ENCODE data around the gene TCF7.
A peak's percentile ranks its signal among the peaks of the same experiment; 100 is the strongest.
"Not testable (repeated sequence)": the region's sequence is repeated elsewhere in the genome, so short reads cannot be mapped to it uniquely, and the experiment has no call there.

Gene TCF7

GRCh38 chr5:134145041-134145757, 30.7 kb downstream of the TCF7 start:
- no peak for DNase-seq (ENCODE audit: low read depth)

GRCh38 chr5:134145779-134146581, 31.5 kb downstream of the TCF7 start:
- DNase-seq (ENCODE audit: low read depth) = peak; percentile 77

- DNase-seq (ENCODE audit: low read depth) = no peak
These were observed 32.4 kb downstream of the TCF7 start for GRCh38 chr5:134146651-134147518.

- DNase-seq (ENCODE audit: low read depth) = no peak
These were observed 33.8 kb downstream of the TCF7 start for GRCh38 chr5:134148316-134148715.

- DNase-seq (ENCODE audit: low read depth) = no peak
These were observed 34.6 kb downstream of the TCF7 start for GRCh38 chr5:134148986-134149539.

- DNase-seq (ENCODE audit: low read depth) = no peak
These were observed 35.3 kb downstream of the TCF7 start for GRCh38 chr5:134149571-134150303.

- no peak for DNase-seq (ENCODE audit: low read depth)
These were observed 37.2 kb downstream of the TCF7 start for GRCh38 chr5:134151723-134152122.

- not testable (repeated sequence) for DNase-seq (ENCODE audit: low read depth)
These were observed 37.8 kb downstream of the TCF7 start for GRCh38 chr5:134152173-134152832.

GRCh38 chr5:134153241-134153640, 38.8 kb downstream of the TCF7 start:
- no peak for DNase-seq (ENCODE audit: low read depth)

- DNase-seq (ENCODE audit: low read depth) = no peak
These were observed 39.2 kb downstream of the TCF7 start for GRCh38 chr5:134153657-134154056.

- no peak for DNase-seq (ENCODE audit: low read depth)
These were observed 47.3 kb downstream of the TCF7 start for GRCh38 chr5:134161513-134162395.

GRCh38 chr5:134162592-134162991, 48.1 kb downstream of the TCF7 start:
- no peak for DNase-seq (ENCODE audit: low read depth)

GRCh38 chr5:134171972-134172371, 57.5 kb downstream of the TCF7 start:
- DNase-seq (ENCODE audit: low read depth) = no peak

GRCh38 chr5:134174841-134175839, 60.7 kb downstream of the TCF7 start:
- DNase-seq (ENCODE audit: low read depth) = no peak

- no peak for DNase-seq (ENCODE audit: low read depth)
These were observed 61.5 kb downstream of the TCF7 start for GRCh38 chr5:134175921-134176510.

GRCh38 chr5:134176511-134177368, 62.3 kb downstream of the TCF7 start, which contains the start of gene SKP1:
SKP1 (minus strand) TSS chr5:134176950; CDS start chr5:134174022, 2,928 bp downstream.
- peak; percentile 78 for DNase-seq (ENCODE audit: low read depth)
